ENCODE results near the gene AFAP1. TPM values are rescaled to one million over a fixed set of nuclear protein-coding genes. Genes with fewer than 3 reads are reported as not detected.
A peak's percentile ranks its signal among the peaks of the same experiment; 100 is the strongest.
"Not testable (repeated sequence)": the region's sequence is repeated elsewhere in the genome, so short reads cannot be mapped to it uniquely, and the experiment has no call there.

AFAP1 gene
- total RNA-seq, 1 experiment from 2014 or later: 3.9 TPM

DNA sequence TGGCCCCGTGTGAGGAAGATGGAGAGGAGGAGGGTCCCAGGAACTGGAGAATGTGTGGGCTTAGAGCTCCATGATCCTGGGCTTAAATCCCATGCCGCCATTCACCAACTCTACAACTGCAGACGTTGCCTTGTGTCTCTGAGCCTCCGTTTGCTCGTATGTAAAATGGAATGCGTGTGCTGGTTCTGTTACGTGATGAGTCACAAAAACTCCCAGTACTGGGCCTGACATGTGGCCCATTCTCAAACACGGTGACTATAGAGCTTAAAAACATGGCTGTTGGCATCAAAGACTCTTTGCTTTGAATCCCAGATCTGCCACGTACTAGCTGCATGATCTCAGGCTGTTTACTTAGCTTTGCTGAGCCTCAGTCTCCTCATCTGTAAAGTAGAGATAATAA is 13.0 kb upstream of the AFAP1 start:
- no peak for DNase-seq (ENCODE audit: low spot score)
- in situ Hi-C loops (cut with HindIII; ENCODE audit: low sequenced_read_pairs): no loop called here

GRCh38 chr4:7950301-7951092 is 10.8 kb upstream of the AFAP1 start:
- DNase-seq (ENCODE audit: low spot score): no peak
- in situ Hi-C loops (cut with HindIII; ENCODE audit: low sequenced_read_pairs): no loop called here

- in situ Hi-C loops (cut with HindIII; ENCODE audit: low sequenced_read_pairs): no loop called here
- no peak for DNase-seq (ENCODE audit: low spot score)
Measured at GRCh38 chr4:7949759-7950158, 10.1 kb upstream of the AFAP1 start.

- no peak for DNase-seq (ENCODE audit: low spot score)
- in situ Hi-C loops (cut with HindIII; ENCODE audit: low sequenced_read_pairs): no loop called here
Measured at GRCh38 chr4:7947927-7948326, 8.3 kb upstream of the AFAP1 start.

DNA sequence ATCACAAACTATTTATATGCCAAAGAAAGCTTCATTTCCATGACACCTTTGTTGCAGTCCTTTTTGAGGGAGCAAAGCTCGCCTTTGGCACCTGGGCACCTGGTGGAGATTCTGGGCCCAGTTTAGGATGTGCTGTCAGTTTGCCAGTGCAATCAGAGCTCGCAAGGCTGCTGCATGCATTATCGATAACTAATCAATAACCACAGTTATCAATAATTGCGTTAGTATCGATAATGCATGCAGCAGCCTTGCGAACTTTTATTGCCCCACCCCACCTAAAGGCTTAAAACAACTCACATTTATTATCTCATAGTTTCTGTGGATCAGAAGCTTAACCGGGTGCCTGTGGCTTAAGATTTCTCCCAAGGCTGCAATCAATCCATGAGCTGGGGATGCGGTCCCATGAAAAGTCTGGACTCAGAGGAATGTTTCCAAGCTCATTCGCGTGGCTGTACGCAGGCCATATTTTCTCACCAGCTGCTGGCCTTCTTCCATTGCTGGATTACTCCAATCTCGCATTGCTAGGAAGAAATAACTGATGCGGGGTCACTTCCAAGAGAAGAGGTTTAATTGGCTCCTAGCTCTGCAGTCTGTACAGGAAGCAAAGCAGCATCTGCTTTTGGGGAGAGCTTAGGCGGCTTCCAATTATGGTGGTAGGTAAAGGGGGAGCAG is 6.2 kb upstream of the AFAP1 start:
- in situ Hi-C loops (cut with HindIII; ENCODE audit: low sequenced_read_pairs): no loop called here

GRCh38 chr4:7944599-7945220 is 5.0 kb upstream of the AFAP1 start:
- in situ Hi-C loops (cut with HindIII; ENCODE audit: low sequenced_read_pairs): no loop called here
- no peak for DNase-seq (ENCODE audit: low spot score)

More for the DNA sequence above, 6.2 kb upstream of the AFAP1 start:
- no peak for DNase-seq (ENCODE audit: low spot score)

- DNase-seq (ENCODE audit: low spot score); in situ Hi-C loops (cut with HindIII; ENCODE audit: low sequenced_read_pairs): not testable (repeated sequence)
Measured at GRCh38 chr4:7943688-7944087, 4.0 kb upstream of the AFAP1 start.

DNA sequence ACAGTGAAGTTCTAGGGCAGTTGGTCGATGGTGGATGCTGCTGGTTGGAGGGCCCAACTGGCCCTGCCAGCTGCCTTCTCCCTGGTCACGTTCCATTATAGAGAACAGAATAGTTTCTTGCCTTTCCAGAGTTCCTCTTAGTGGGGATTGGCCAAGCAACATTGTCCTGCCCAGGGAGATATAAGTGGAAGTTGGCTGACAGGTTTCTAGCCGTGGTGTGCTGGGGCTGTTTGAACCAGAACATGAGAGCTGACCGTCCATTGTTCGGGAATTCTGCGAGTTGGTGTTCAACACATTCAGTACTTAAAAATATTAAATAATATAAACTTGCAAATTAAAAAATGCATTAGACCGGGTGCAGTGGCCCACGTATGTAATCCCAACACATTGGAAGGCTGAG is 3.5 kb upstream of the AFAP1 start:
- in situ Hi-C loops (cut with HindIII; ENCODE audit: low sequenced_read_pairs): no loop called here
- no peak for DNase-seq (ENCODE audit: low spot score)

GRCh38 chr4:7941965-7942496 is 2.4 kb upstream of the AFAP1 start:
- DNase-seq (ENCODE audit: low spot score): no peak
- in situ Hi-C loops (cut with HindIII; ENCODE audit: low sequenced_read_pairs): no loop called here

GRCh38 chr4:7941111-7941964 is 1.7 kb upstream of the AFAP1 start:
- DNase-seq (ENCODE audit: low spot score): no peak
- in situ Hi-C loops (cut with HindIII; ENCODE audit: low sequenced_read_pairs): no loop called here

DNA sequence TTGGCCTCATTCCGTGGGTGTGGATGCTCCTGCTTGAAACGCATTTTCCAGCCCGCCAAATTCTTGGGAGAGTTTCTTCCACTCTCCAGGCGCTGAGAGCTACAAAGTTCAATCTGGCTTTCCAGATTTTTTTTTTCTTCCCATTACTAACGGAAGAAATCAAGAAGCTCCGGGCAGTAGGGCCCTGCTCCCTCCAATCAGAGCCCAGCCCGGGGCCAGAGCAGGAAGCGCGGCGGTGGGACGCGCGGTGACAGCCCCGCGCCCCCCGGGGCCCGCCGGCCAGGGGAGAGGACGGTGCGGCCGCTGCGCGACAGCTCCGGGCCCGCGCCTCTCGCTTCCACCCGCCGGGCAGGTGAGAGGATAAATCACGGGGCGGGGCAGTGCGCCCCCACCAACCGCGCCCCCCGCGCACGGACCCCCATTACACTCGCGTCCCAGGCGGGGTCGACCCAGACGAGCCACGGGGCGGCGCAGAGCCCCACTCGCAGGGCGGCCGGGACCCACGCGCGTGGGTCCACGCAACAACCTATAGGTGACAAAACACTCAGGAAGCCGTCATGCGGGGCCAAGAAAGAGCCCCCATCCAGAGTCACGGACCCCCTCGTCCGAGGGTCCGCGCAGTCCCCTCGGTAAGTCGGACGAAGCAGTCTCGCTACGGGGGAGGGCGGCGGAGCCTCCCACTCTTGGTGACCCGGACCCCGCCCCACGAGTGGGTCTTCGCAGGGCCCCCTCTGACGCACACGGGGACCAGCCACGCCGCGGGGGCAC is 868 bp downstream of the AFAP1 start:
- in situ Hi-C loops (cut with HindIII; ENCODE audit: low sequenced_read_pairs): no loop called here
- no peak for DNase-seq (ENCODE audit: low spot score)

- in situ Hi-C loops (cut with HindIII; ENCODE audit: low sequenced_read_pairs): no loop called here
- peak; percentile 27 for DNase-seq (ENCODE audit: low spot score)
Measured at GRCh38 chr4:7938266-7938608, 1.4 kb downstream of the AFAP1 start.

DNA sequence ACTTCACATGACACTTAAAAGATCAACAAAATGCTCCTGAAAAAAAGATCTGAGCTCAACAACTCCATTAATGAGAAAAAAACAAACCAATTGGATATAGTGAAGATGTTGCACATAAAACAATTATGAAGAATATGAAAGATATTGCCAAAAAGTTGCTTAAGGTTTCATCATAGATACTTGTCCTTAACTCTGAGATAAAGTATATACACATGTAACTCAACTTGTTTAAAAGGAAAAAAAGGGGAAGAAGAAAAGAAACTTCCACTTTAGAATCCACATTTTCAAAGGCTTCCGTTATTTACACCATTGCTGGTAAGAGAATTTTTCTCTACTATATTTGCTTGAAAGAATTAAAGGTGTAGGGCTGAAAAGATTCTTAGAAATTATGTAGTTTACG is 2.7 kb downstream of the AFAP1 start:
- DNase-seq (ENCODE audit: low spot score): no peak
- in situ Hi-C loops (cut with HindIII; ENCODE audit: low sequenced_read_pairs): no loop called here

GRCh38 chr4:7933651-7934510 is 5.8 kb downstream of the AFAP1 start:
- DNase-seq (ENCODE audit: low spot score): no peak
- in situ Hi-C loops (cut with HindIII; ENCODE audit: low sequenced_read_pairs): no loop called here

DNA sequence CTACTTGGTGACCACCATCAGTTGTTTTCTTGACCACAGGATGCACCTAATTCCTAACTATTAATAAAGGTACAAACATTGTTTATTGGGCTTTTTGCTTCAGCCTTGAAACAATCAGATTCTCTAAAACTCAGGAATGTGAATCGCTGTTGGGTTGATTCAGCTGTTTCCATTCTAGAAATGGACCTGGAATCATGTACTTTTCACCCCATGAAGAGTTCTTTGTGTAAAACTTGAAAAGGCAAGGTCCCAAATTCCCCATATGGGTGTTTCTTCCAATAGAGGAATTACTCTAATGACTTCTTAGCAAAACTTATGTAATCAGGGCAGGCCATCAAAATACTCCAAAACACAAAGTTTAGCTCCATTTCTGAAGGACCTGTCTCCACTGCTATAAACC is 7.4 kb downstream of the AFAP1 start:
- DNase-seq (ENCODE audit: low spot score): no peak
- in situ Hi-C loops (cut with HindIII; ENCODE audit: low sequenced_read_pairs): no loop called here

DNA sequence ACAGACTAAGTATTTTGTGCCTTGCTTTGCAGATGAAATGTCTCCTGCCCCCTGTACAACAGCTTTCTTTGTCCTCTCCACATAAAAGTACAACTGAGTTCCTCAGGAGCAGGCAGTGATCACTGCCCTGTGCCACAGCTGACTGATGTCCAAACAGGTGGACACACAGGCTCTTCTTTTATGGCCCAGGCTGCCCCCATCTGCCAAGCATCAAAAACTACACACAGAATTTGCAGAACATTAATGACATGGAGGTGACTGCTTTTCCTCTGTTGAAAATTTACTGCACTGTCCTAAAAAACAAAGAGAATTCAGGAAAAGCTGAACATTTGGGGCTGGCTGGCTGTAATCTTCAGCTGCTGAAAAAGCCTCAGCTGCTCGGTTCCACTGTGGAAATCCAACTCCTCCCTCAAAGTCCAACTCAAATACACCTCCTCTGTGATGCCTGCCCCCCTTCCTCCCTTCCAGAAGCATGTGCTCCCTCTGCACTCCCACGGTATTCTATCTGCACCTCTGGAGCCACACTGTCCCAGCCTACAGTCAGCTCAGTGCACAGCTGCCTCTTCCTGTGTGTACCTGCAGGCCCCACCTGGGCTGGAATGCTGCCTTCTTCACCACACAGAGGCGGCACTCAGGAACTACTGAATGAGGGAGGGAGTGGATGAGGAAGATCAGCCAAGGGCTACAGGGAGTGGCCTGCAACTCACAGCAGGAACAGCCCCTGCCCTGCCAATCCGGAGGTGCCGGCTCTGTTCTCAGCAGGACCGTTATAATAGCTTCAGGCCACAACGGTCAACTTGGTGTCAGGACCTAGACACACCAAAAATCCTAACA is 10.3 kb downstream of the AFAP1 start:
- in situ Hi-C loops (cut with HindIII; ENCODE audit: low sequenced_read_pairs): no loop called here
- peak; percentile 76 for DNase-seq (ENCODE audit: low spot score)

GRCh38 chr4:7928711-7929110 is 10.9 kb downstream of the AFAP1 start:
- in situ Hi-C loops (cut with HindIII; ENCODE audit: low sequenced_read_pairs): no loop called here
- no peak for DNase-seq (ENCODE audit: low spot score)

Data from G401 (cell line).